Brain microvascular endothelial cell (primary cell): Measurements from ENCODE around the gene BPTF.
A peak's percentile ranks its signal among the peaks of the same experiment; 100 is the strongest.
"Not testable (repeated sequence)": the region's sequence is repeated elsewhere in the genome, so short reads cannot be mapped to it uniquely, and the experiment has no call there.

Experiments used
- DNase-seq: peaks from one replicate; pipeline ENCODE4 v3.0.0-alpha.2; 2020
- H3K27ac ChIP-seq: fragments of 250-450 bp; sonication (Bioruptor Pico); 2 replicates; pipeline ENCODE4 v1.5.1; 2020; ENCODE audit warnings: mild to moderate bottlenecking, moderate library complexity
- H3K27me3 ChIP-seq: fragments of 250-450 bp; sonication (Bioruptor Pico); replicated peaks from 2 replicates; pipeline ENCODE4 v1.5.1; 2020; ENCODE audit warnings: mild to moderate bottlenecking
- H3K36me3 ChIP-seq: fragments of 250-450 bp; sonication (Bioruptor Pico); replicated peaks from 2 replicates; pipeline ENCODE4 v1.5.1; 2020; ENCODE audit warnings: mild to moderate bottlenecking
- H3K4me3 ChIP-seq: 2 replicates; pipeline ENCODE4 v1.5.1; 2011; ENCODE audit warnings: low read depth, mild to moderate bottlenecking, control low read depth, low read length, moderate library complexity
- CTCF ChIP-seq: IDR thresholded peaks from 2 replicates; pipeline ENCODE4 v1.5.1; 2011; ENCODE audit warnings: low read depth, mild to moderate bottlenecking, moderate library complexity, low read length, control low read depth, inconsistent platforms; ENCODE audit errors: missing control alignments
- in situ Hi-C: cut with HindIII; loops from 2 replicates; pipeline ENCODE4 v1.10.0; 2017; ENCODE audit warnings: low sequenced_read_pairs, low pct_ligation_motif_present

BPTF gene

GRCh38 chr17:67818110-67819002 lies 6.9 kb upstream of the BPTF start:
- H3K27ac ChIP-seq, result no peak overlapping the region
- H3K36me3 ChIP-seq, result no peaks in the 10 kb centered on the region
- in situ Hi-C loops, result no loop called here
- TF ChIP-seq CTCF, result no peak
- no peak overlapping the region for H3K4me3 ChIP-seq
- no peaks in the 10 kb centered on the region for H3K27me3 ChIP-seq
- no peak for DNase-seq

GRCh38 chr17:67819722-67820121 lies 5.6 kb upstream of the BPTF start:
- no peak for TF ChIP-seq CTCF
- Histone ChIP-seq H3K27me3 (no peaks in the 10 kb centered on the region), H3K27ac (no peak overlapping the region), H3K4me3 (no peak overlapping the region), H3K36me3 (no peaks in the 10 kb centered on the region)
- in situ Hi-C loops, result no loop called here
- no peak for DNase-seq

GRCh38 chr17:67821871-67822367 lies 3.4 kb upstream of the BPTF start:
- in situ Hi-C loops, result no loop called here
- DNase-seq, result no peak
- TF ChIP-seq CTCF, result no peak

GRCh38 chr17:67825627-67826601 lies 611 bp downstream of the BPTF start:
- H3K27me3 ChIP-seq, H3K36me3 ChIP-seq, in situ Hi-C loops: not testable (repeated sequence)
- peak overlapping the region; percentile 59 for H3K27ac ChIP-seq
- peak overlapping the region; percentile 94 for H3K4me3 ChIP-seq
- peak; percentile 6 for DNase-seq

More at GRCh38 chr17:67821871-67822367, 3.4 kb upstream of the BPTF start:
- no peak overlapping the region for H3K27ac ChIP-seq
- no peaks in the 10 kb centered on the region for H3K36me3 ChIP-seq
- no peak overlapping the region for H3K4me3 ChIP-seq
- H3K27me3 ChIP-seq, result no peaks in the 10 kb centered on the region

- H3K36me3 ChIP-seq, result no peaks in the 10 kb centered on the region
- TF ChIP-seq CTCF, result no peak
- no peak overlapping the region for H3K27ac ChIP-seq
- H3K4me3 ChIP-seq, result no peak overlapping the region
- no peaks in the 10 kb centered on the region for H3K27me3 ChIP-seq
- in situ Hi-C loops, result no loop called here
- DNase-seq, result no peak
Observed at GRCh38 chr17:67829331-67829730, 4.0 kb downstream of the BPTF start.

GRCh38 chr17:67830440-67830839 lies 5.1 kb downstream of the BPTF start:
- in situ Hi-C loops, result no loop called here
- Histone ChIP-seq H3K4me3 (no peak overlapping the region), H3K36me3 (no peaks in the 10 kb centered on the region), H3K27me3 (no peaks in the 10 kb centered on the region), H3K27ac (no peak overlapping the region)
- no peak for TF ChIP-seq CTCF
- no peak for DNase-seq
